NCI-H82 (cell line): ENCODE data around the gene ASIC1.

Experiments
- DNase-seq: peaks from one replicate; lab custom pipeline; 2025; lab: John Stamatoyannopoulos, UW

The ASIC1 gene

DNA sequence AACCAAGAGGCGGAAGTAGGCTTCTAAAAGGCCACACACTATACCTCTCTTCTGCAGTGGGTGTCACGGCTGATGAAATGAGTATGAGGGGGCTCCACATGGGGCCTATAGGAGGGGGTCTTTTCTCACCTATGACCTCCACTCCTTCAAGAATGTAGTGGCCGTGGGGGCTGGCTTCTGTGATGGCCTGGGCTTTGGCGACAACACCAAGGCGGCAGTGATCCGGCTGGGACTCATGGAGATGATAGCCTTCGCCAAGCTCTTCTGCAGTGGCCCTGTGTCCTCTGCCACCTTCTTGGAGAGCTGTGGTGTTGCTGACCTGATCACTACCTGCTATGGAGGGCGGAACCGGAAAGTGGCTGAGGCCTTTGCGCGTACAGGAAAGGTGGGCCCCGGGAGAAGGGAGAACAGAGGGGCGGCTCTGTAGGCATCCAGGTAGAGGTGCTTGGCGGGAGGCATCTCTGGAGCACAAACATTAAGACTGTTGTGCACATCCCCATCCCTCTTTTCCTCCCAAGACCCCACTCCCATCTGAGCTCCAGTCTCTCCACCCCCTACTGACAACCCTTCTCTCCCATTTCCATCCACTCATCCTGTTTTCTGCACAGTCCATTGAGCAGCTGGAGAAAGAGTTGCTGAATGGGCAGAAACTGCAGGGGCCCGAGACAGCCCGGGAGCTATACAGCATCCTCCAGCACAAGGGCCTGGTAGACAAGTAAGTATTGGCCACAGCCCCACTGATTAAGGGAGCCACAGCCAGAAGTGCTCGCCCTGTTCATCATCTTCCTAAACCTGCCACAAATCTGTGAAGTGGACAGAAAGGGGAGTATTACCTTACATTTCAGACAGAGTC is 50.2 kb downstream of the ASIC1 start:
- no peak for DNase-seq

- DNase-seq: peak; percentile 46
Measured at GRCh38 chr12:50109319-50109718, 51.9 kb downstream of the ASIC1 start.

- peak; percentile 76 for DNase-seq
Measured at GRCh38 chr12:50110127-50110761, 52.8 kb downstream of the ASIC1 start.

- peak; percentile 51 for DNase-seq
Measured at GRCh38 chr12:50110762-50111351, 53.5 kb downstream of the ASIC1 start.

DNA sequence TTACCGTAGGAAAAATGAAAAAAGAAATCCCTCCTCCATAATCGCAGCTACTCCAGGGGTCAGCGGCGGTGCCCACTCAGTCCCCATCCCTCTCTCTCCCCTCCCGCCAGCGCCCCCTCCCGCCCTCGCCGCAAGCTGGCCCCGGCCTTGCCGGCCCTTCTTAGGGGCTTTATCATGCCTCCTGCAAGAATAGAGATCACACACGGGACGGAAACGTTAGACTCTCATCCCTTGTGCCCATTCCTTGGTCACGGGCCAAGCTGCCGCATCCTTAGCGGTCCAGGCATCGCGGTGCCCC is 53.9 kb downstream of the ASIC1 start:
- DNase-seq: no peak

- DNase-seq: peak; percentile 100
Measured at GRCh38 chr12:50111693-50112455, 54.5 kb downstream of the ASIC1 start, which contains the start of gene COX14. Gene COX14, plus strand, starts transcription at chr12:50112236. Its CDS starts 7,808 bp downstream, at chr12:50120044.

- DNase-seq: peak; percentile 88
Measured at GRCh38 chr12:50112456-50113218, 55.2 kb downstream of the ASIC1 start.

DNA sequence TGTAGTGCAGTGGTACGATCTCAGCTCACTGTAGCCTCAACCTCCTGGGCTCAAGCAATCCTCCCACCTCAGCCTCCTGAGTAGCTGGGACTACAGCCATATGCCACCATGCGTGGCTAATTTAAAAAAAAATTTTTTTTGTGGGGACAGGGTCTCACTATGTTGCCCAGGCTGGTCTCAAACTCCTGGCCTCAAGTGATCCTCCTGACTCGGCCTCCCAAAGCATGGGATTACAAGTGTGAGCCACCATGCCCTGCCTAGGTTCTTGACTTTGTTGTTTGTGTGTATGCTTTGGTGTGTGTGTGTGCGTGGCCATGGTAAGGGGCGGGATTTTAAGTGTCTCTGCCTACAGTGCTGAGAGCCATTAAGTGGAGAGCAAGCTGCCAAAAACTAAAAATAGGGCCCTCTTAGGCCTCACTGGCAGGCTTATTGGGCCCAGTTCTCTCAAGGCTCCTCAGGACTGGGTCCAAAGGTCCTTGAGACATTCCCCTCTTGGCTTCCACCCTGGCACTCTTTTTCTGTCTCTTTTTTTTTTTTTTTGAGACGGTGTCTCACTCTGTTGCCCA is 59.7 kb downstream of the ASIC1 start:
- no peak for DNase-seq

GRCh38 chr12:50119387-50119786 is 62.0 kb downstream of the ASIC1 start:
- DNase-seq: no peak

GRCh38 chr12:50120521-50120920 is 63.1 kb downstream of the ASIC1 start:
- DNase-seq: peak; percentile 98

DNA sequence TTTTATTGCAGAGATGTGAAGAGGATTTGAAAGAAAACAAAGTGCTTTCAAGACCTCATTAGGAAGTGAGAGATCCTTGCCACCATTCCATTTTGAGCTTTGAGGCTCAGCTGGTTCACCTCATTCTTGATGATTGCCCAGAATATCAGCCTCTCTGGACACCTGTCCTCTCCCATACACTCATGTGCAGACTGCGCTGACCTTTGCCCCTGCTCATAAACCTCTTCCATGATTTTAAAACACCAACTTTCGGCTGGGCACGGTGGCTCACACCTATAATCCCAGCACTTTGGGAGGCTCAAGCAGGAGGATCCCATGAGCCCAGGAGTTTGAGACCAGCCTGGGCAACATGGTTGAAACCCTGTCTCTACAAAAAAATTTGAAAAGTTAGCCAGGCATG is 63.6 kb downstream of the ASIC1 start:
- DNase-seq: no peak

DNA sequence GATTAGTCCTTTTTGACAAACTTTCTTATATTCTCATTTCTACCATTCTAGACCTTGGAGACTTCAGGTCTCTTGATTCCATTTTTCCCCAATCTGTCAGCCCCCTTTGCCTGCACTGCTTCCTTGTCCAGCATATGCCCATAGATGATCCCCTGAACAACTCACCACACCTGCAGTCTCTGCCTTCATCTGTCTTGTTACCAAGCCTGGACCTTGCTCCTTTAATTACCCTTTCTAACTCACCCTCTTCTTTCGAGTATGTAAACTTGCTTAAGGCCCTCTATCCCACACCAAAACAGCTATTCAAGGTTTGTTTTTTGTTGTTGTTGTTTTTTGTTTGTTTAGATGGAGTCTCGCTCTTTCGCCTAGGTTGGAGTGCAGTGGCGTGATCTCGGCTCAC is 64.2 kb downstream of the ASIC1 start:
- DNase-seq: no peak

- DNase-seq: peak; percentile 67
Measured at GRCh38 chr12:50123203-50123602, 65.8 kb downstream of the ASIC1 start.

- DNase-seq: peak; percentile 25
Measured at GRCh38 chr12:50127546-50127945, 70.2 kb downstream of the ASIC1 start.

DNA sequence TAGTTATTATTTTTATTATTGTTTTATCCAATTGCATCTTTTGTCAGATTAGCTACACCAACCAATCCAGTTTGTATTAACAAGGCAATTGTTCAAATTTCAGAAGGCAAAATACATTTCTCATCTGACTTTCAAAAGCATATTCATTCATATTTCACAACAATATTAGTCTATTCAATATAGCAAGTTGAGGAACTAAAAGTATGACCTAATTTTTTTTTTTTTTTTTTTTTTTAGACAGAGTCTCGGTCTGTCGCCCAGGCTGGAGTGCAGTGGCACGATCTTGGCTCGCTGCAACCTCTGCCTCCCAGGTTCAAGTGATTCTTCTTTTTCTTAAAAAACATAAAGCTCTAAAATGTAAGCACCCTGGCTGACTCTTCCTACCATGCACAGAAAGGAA is 71.9 kb downstream of the ASIC1 start:
- DNase-seq: no peak

- DNase-seq: peak; percentile 71
Measured at GRCh38 chr12:50132505-50133135, 75.2 kb downstream of the ASIC1 start.
